Testis (tissue), 2 donors: Measurements from ENCODE around the gene ADRM1.

Experiments used
- POLR2A ChIP-seq: fragments of 450-650 bp; IDR thresholded peaks from one replicate; pipeline ENCODE4 v1.6.1; 2017; ENCODE audit warnings: antibody characterized with exemption, mild to moderate bottlenecking, moderate library complexity
- TF ChIP-seq, protein P1 (sequence below), 3 experiments: fragments of 450-650 bp in 2 of 3; fragments of 200-600 bp in 1 of 3; sonication (generic) in 1 of 3; IDR thresholded peaks; one replicate each; pipeline ENCODE4 v1.5.1; 2016 to 2019; ENCODE audit warnings: antibody characterized with exemption in 3 of 3, mild to moderate bottlenecking in 2 of 3, moderate library complexity in 1 of 3

DNA sequence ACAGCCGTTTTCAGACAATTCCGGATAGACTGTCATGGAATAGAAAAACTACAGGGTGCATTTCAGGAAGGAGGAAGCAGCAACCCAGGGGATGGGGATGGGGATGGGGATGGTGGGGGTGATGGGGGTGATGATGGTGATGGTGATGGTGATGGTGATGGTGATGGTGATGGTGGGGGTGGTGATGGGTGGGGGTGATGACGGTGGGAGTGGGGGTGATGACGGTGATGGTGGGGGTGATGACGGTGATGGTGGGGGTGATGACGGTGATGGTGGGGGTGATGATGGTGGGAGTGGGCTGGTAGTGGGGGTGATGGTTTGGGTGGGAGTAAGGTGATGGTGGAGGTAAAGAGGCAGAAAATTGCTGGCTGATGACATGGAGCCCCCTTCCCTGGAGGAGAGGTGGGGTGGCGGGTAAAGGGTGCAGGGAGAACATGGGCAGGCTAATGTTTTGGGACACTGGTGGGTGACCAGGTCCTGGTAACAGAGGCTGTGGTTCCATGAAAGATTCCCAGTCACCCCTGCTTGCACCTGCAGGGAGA lies 46.8 kb downstream of the ADRM1 start:
- TF ChIP-seq POLR2A, result no peak
- TF ChIP-seq, protein P1, sequence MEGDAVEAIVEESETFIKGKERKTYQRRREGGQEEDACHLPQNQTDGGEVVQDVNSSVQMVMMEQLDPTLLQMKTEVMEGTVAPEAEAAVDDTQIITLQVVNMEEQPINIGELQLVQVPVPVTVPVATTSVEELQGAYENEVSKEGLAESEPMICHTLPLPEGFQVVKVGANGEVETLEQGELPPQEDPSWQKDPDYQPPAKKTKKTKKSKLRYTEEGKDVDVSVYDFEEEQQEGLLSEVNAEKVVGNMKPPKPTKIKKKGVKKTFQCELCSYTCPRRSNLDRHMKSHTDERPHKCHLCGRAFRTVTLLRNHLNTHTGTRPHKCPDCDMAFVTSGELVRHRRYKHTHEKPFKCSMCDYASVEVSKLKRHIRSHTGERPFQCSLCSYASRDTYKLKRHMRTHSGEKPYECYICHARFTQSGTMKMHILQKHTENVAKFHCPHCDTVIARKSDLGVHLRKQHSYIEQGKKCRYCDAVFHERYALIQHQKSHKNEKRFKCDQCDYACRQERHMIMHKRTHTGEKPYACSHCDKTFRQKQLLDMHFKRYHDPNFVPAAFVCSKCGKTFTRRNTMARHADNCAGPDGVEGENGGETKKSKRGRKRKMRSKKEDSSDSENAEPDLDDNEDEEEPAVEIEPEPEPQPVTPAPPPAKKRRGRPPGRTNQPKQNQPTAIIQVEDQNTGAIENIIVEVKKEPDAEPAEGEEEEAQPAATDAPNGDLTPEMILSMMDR (IDR thresholded peaks at IDR 0.05), result no peak
